OCI-LY7 (cell line): ENCODE results near the gene KBTBD4. TPM values are rescaled to one million over a fixed set of nuclear protein-coding genes. Genes with fewer than 3 reads are reported as not detected.

Experiments
- BruUV-seq: library from RNA; stranded (reverse); fragments of 400-500 nt; replicated peaks from 2 replicates; lab custom pipeline; 2021; lab: Mats Ljungman, UMichigan
- CTCF ChIA-PET: fragments of 300-600 bp; sonication (Branson Sonifier 250); formaldehyde crosslinking; loops from one replicate; lab custom pipeline; 2022; ENCODE audit warnings: antibody characterized with exemption; ENCODE audit not compliant: unreplicated experiment; lab: Charles Lee
- POLR2A ChIA-PET: fragments of 300-600 bp; sonication (Branson Sonifier 250); formaldehyde crosslinking; loops from one replicate; lab custom pipeline; 2022; ENCODE audit warnings: antibody characterized with exemption; lab: Charles Lee
- DNase-seq: peaks from one replicate; pipeline ENCODE4 v3.0.0-alpha.2; 2015; ENCODE audit warnings: low spot score
- H2AFZ ChIP-seq: fragments of 200-600 bp; sonication (generic), shearing (Covaris generic); 2 replicates; pipeline ENCODE4 v1.6.1; 2014; ENCODE audit warnings: mild to moderate bottlenecking, antibody characterized with exemption, low read length, moderate library complexity
- H3K27ac ChIP-seq: fragments of 200-600 bp; sonication (generic); 2 replicates; pipeline ENCODE4 v1.5.1; 2014; ENCODE audit warnings: mixed run types, low read depth, mild to moderate bottlenecking, moderate library complexity, low read length, inconsistent platforms; ENCODE audit not compliant: poor library complexity, severe bottlenecking
- H3K36me3 ChIP-seq: fragments of 200-600 bp; sonication (generic); 2 replicates; pipeline ENCODE4 v1.6.1; 2014; ENCODE audit warnings: mild to moderate bottlenecking, antibody characterized with exemption, low read length, moderate library complexity, mixed read lengths; ENCODE audit not compliant: insufficient read depth
- H3K4me1 ChIP-seq: fragments of 200-600 bp; sonication (generic); 2 replicates; pipeline ENCODE4 v1.5.1; 2014; ENCODE audit warnings: mild to moderate bottlenecking, low read length; ENCODE audit not compliant: insufficient read depth, poor library complexity, severe bottlenecking
- H3K4me2 ChIP-seq: fragments of 200-600 bp; sonication (generic); 2 replicates; pipeline ENCODE4 v1.6.1; 2014; ENCODE audit warnings: mild to moderate bottlenecking, low read length
- H3K4me3 ChIP-seq: fragments of 200-600 bp; sonication (generic); 2 replicates; pipeline ENCODE4 v1.5.1; 2014; ENCODE audit warnings: mild to moderate bottlenecking, low read depth, low read length; ENCODE audit not compliant: poor library complexity, severe bottlenecking
- H3K79me2 ChIP-seq: fragments of 200-600 bp; sonication (generic); 2 replicates; pipeline ENCODE4 v1.6.1; 2016; ENCODE audit warnings: low read depth, mild to moderate bottlenecking, low read length, moderate library complexity, mixed read lengths; ENCODE audit not compliant: insufficient read depth
- H3K9me2 ChIP-seq: fragments of 200-600 bp; sonication (generic); 2 replicates; pipeline ENCODE4 v1.6.1; 2016; ENCODE audit warnings: mild to moderate bottlenecking, low read length, mixed read lengths; ENCODE audit not compliant: insufficient read depth
- H3K9me3 ChIP-seq: fragments of 200-600 bp; sonication (generic); 2 replicates; pipeline ENCODE4 v1.6.1; 2014; ENCODE audit warnings: mild to moderate bottlenecking, mixed run types, low read length, mixed read lengths
- H4K20me1 ChIP-seq: fragments of 200-600 bp; sonication (generic); 2 replicates; pipeline ENCODE4 v1.6.1; 2014; ENCODE audit warnings: mild to moderate bottlenecking, antibody characterized with exemption, low read length, moderate library complexity, mixed read lengths; ENCODE audit not compliant: insufficient read depth
- EZH2phosphoT487 ChIP-seq: fragments of 200-600 bp; sonication (generic); IDR thresholded peaks from 2 replicates; pipeline ENCODE4 v1.6.1; 2018; ENCODE audit warnings: low read depth, borderline replicate concordance, mild to moderate bottlenecking, mixed run types, antibody characterized with exemption, low read length, moderate library complexity, mixed read lengths
- intact Hi-C: fragments of 100-400 bp; cut with micrococcal nuclease; formaldehyde crosslinking; loops from one replicate; pipeline ENCODE4 v1.10.0; 2022; ENCODE audit not compliant: unreplicated experiment
- total RNA-seq, 2 experiments: library from RNA; depleted of rRNA in 1 of 2; stranded (reverse); fragments of >200 nt in 1 of 2; shearing (Covaris generic) in 1 of 2; gene quantifications; 2 replicates each; pipeline ENCODE4 v1.2.3, GENCODE V29; 2014 to 2022
- TF ChIP-seq, protein P1 (sequence below): fragments of 200-600 bp; sonication (generic); conservative IDR thresholded peaks from 2 replicates; pipeline ENCODE4 v1.5.1; 2014; ENCODE audit warnings: mild to moderate bottlenecking, antibody characterized with exemption, low read length, moderate library complexity, mixed read lengths

Gene KBTBD4
- total RNA-seq, 2 experiments from 2014 or later: 18.4 to 25.2 TPM

DNA sequence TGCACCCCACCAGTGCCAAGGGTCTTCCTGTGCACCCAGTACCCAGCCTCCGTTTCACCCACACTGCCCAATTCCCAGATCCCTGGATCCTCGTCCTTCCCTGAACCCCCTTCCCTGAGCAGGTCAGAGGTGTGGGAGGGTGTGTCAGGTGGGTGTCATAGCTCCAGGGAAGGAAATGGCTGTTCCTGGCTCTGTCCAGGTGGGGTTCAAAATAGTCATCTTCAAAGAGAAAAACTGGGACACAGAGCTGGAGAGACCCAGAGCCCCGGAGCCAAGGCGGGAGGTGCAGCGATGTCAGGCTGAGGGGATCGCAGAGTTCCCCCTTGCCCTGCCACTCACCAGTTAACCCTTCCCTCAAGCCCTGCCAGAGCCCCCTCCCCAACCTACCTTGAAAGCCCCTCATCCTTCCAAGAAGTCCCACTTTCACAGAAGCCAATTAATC, 14.7 kb upstream of the KBTBD4 start:
- BruUV-seq: no TSS peak
- no peak for TF ChIP-seq EZH2phosphoT487
- TF ChIP-seq, protein P1, sequence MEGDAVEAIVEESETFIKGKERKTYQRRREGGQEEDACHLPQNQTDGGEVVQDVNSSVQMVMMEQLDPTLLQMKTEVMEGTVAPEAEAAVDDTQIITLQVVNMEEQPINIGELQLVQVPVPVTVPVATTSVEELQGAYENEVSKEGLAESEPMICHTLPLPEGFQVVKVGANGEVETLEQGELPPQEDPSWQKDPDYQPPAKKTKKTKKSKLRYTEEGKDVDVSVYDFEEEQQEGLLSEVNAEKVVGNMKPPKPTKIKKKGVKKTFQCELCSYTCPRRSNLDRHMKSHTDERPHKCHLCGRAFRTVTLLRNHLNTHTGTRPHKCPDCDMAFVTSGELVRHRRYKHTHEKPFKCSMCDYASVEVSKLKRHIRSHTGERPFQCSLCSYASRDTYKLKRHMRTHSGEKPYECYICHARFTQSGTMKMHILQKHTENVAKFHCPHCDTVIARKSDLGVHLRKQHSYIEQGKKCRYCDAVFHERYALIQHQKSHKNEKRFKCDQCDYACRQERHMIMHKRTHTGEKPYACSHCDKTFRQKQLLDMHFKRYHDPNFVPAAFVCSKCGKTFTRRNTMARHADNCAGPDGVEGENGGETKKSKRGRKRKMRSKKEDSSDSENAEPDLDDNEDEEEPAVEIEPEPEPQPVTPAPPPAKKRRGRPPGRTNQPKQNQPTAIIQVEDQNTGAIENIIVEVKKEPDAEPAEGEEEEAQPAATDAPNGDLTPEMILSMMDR: no peak
- POLR2A ChIA-PET: interaction anchor here (0.6 kb wide), 2 partner anchors 37 to 343 kb away, joined by 3 read pairs; no protein-coding TSS in a partner anchor
- Histone ChIP-seq H4K20me1 (no peaks in the 10 kb centered on the region), H3K4me1 (peaks cover 6% of the 10 kb centered on the region), H3K79me2 (no peaks in the 10 kb centered on the region), H3K36me3 (no peaks in the 10 kb centered on the region), H3K9me3 (no peaks in the 10 kb centered on the region), H3K4me2 (no peak overlapping the region), H2AFZ (no peak overlapping the region), H3K27ac (no peak overlapping the region), H3K9me2 (no peaks in the 10 kb centered on the region), H3K4me3 (no peak overlapping the region)
- intact Hi-C loops: no loop called here
- CTCF ChIA-PET: no interaction called here
- no peak for DNase-seq

DNA sequence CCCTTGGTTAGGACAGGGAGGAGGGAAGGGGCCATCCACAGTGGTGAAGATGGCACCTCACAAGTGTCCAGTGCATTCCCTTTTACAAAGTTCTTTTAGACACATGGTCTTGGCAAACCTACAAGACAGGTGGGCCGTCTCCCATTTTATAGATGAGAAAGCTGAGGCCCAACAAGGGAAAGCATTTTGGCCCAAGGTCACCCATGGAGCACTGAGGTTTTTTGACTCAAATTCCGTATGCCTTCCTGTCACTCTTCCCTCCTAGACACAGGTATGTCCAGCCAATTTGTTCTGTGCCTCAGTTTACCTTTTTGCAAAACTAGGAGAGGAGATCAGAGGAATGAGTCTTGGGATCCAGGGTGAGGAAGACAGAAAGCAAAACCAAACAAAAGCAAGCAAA, 14.2 kb upstream of the KBTBD4 start:
- Histone ChIP-seq H3K4me1 (peaks cover 6% of the 10 kb centered on the region), H3K4me2 (no peak overlapping the region), H2AFZ (no peak overlapping the region), H3K9me3 (no peaks in the 10 kb centered on the region), H3K4me3 (no peak overlapping the region), H3K36me3 (no peaks in the 10 kb centered on the region), H3K27ac (no peak overlapping the region), H3K79me2 (no peaks in the 10 kb centered on the region), H4K20me1 (no peaks in the 10 kb centered on the region), H3K9me2 (no peaks in the 10 kb centered on the region)
- intact Hi-C loops: no loop called here
- no TSS peak for BruUV-seq
- CTCF ChIA-PET: no interaction called here
- no peak for DNase-seq
- POLR2A ChIA-PET: interaction anchor here (0.6 to 1.0 kb wide), 3 partner anchors 36 to 472 kb away, joined by 3 to 4 read pairs (median 3); no protein-coding TSS in a partner anchor
- TF ChIP-seq EZH2phosphoT487: no peak
- TF ChIP-seq, protein P1: no peak

DNA sequence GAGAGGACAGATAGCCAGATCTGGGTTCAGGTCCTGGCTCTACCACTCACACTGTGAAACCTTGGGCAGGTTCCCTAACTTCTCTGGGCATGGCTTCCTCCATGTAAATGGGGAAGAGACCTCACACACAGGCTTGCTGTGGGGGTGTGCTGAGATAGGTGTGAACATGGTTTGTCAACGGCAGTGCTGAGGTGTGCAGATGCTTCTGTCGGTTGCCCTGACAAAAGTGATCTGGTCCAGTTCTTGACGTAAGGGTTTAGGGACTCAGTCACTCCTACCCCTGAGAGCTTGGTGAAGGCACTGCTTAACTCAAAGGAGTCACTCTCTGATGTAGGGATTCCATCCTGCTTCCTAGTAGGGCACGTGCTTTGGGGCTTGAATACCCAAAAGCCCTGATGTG, 13.5 kb upstream of the KBTBD4 start:
- H3K27ac ChIP-seq: no peak overlapping the region
- no peak for DNase-seq
- H3K4me3 ChIP-seq: no peak overlapping the region
- ChIA-PET POLR2A (interaction anchor here (1.0 to 1.3 kb wide), 3 partner anchors 8 to 37 kb away, joined by 3 to 13 read pairs (median 4); partner anchors contain the start of genes KBTBD4 and NDUFS3), CTCF (no interaction called here)
- intact Hi-C loops: no loop called here
- H3K9me3 ChIP-seq: no peaks in the 10 kb centered on the region
- H3K79me2 ChIP-seq: no peaks in the 10 kb centered on the region
- TF ChIP-seq EZH2phosphoT487: no peak
- TF ChIP-seq, protein P1: no peak
- no TSS peak for BruUV-seq
- H2AFZ ChIP-seq: no peak overlapping the region
- H3K4me1 ChIP-seq: peaks cover 6% of the 10 kb centered on the region
- H4K20me1 ChIP-seq: no peaks in the 10 kb centered on the region
- no peaks in the 10 kb centered on the region for H3K9me2 ChIP-seq
- no peak overlapping the region for H3K4me2 ChIP-seq
- H3K36me3 ChIP-seq: no peaks in the 10 kb centered on the region
